ENCODE measurements around the gene SMURF1.

SMURF1 gene

DNA sequence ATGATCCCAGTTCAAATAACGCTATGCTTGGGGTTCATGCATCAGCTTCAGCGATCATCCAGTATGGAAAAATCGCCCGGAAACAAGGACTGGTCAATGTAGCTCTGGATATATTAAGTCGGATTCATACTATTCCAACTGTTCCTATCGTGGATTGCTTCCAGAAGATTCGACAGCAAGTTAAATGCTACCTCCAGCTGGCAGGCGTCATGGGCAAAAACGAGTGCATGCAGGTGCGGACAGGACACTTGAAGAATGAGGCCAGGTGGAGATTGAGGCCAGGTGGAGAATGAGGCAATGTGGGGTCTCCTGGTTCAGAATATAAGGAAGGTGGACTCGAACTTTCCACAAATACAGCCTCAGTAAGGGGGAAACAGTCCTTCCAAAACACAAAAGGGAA is 159.8 kb downstream of the SMURF1 start:
- TF ChIP-seq CTCF (IDR thresholded peaks at IDR 0.05): no peak

- TF ChIP-seq CTCF (IDR thresholded peaks at IDR 0.05): no peak
Observed at GRCh38 chr7:98982686-98983085, 161.2 kb downstream of the SMURF1 start.

DNA sequence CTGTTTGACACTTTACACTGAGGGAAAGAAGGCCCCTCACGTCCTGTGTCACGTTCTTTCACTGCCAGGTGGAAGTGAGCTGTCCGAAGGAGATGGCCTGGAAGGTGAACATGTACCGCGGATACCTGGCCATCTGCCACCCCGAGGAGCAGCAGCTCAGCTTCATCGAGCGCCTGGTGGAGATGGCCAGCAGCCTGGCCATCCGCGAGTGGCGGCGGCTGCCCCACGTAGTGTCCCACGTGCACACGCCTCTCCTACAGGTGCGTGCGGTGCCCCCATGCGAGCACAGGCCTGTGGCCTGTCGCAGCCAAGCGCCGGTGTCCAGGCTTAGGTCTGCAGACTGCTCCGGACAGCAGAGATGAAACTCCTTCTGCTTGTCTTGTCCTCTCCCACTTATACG is 162.2 kb downstream of the SMURF1 start:
- TF ChIP-seq CTCF (IDR thresholded peaks at IDR 0.05): no peak

DNA sequence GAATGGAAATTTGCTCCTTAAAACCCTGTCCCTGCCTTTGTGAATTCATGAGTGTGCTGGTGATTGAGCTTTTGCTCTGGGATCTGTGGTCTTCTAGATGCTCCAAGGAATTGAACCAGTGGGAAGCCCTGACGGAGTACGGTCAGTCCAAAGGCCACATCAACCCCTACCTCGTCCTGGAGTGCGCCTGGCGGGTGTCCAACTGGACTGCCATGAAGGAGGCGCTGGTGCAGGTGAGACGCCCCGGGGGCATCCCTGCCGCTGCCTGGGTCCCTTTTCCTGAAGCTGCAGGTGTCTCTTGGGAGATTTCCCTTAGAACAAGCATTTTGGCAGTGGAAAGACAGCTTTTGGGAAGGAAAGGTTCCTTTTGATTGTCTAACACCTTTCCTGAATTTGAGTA is 165.2 kb downstream of the SMURF1 start:
- no peak for TF ChIP-seq CTCF (IDR thresholded peaks at IDR 0.05)

Measured in LNCAP (cell line).